PC-3 (cell line): Measurements from ENCODE around the gene ARMC12. TPM values are rescaled to one million over a fixed set of nuclear protein-coding genes. Genes with fewer than 3 reads are reported as not detected.

Source experiments
- ATAC-seq: fragments of 200-7000 bp; cut with Tn5 transposase; 2 replicates; pipeline ENCODE4 v1.9.1; 2020; ENCODE audit warnings: mild to moderate bottlenecking, moderate library complexity
- BruUV-seq: library from RNA; stranded (reverse); fragments of 400-500 nt; replicated peaks from 2 replicates; lab custom pipeline; 2021; lab: Mats Ljungman, UMichigan
- CTCF ChIA-PET: fragments of 300-600 bp; sonication (Branson Sonifier 250); formaldehyde crosslinking; loops from one replicate; lab custom pipeline; 2022; ENCODE audit warnings: antibody characterized with exemption; lab: Charles Lee
- POLR2A ChIA-PET: fragments of 300-600 bp; sonication (Branson Sonifier 250); formaldehyde crosslinking; loops from one replicate; lab custom pipeline; 2022; ENCODE audit warnings: antibody characterized with exemption; ENCODE audit not compliant: unreplicated experiment; lab: Charles Lee
- DNase-seq: peaks from one replicate; pipeline ENCODE4 v3.0.0-alpha.2; 2015
- H2AFZ ChIP-seq: fragments of 300-600 bp; sonication (generic); 2 replicates; pipeline ENCODE4 v1.6.0; 2016; ENCODE audit warnings: antibody characterized with exemption, low read length
- H3F3A ChIP-seq: fragments of 300-600 bp; sonication (generic); one replicate; pipeline ENCODE4 v1.6.0; 2017; ENCODE audit warnings: antibody characterized with exemption, low read length, control low read depth, mild to moderate bottlenecking; ENCODE audit not compliant: unreplicated experiment
- H3K27ac ChIP-seq: fragments of 300-600 bp; sonication (generic); 2 replicates; pipeline ENCODE4 v1.5.1; 2016; ENCODE audit warnings: mild to moderate bottlenecking, low read length
- H3K27me3 ChIP-seq: fragments of 300-600 bp; sonication (generic); 2 replicates; pipeline ENCODE4 v1.6.1; 2016; ENCODE audit warnings: low read length, mixed read lengths
- H3K36me3 ChIP-seq: fragments of 300-600 bp; sonication (generic); 2 replicates; pipeline ENCODE4 v1.6.1; 2016; ENCODE audit warnings: low read depth, mixed run types, low read length, mixed read lengths
- H3K4me1 ChIP-seq: fragments of 300-600 bp; sonication (generic); 2 replicates; pipeline ENCODE4 v1.5.1; 2016; ENCODE audit warnings: low read length; ENCODE audit not compliant: insufficient read depth
- H3K4me2 ChIP-seq: fragments of 300-600 bp; sonication (generic); 2 replicates; pipeline ENCODE4 v1.6.0; 2016; ENCODE audit warnings: low read length
- H3K4me3 ChIP-seq: fragments of 300-600 bp; sonication (generic); 2 replicates; pipeline ENCODE4 v1.5.1; 2016; ENCODE audit warnings: mild to moderate bottlenecking, low read length, mixed read lengths
- H3K79me2 ChIP-seq: fragments of 300-600 bp; sonication (generic); 2 replicates; pipeline ENCODE4 v1.6.1; 2017; ENCODE audit warnings: low read length, mixed read lengths
- H3K9ac ChIP-seq: fragments of 300-600 bp; sonication (generic); 2 replicates; pipeline ENCODE4 v1.6.0; 2016; ENCODE audit warnings: mild to moderate bottlenecking, low read length
- H3K9me2 ChIP-seq: fragments of 300-600 bp; sonication (generic); replicated peaks from 2 replicates; pipeline ENCODE4 v1.6.1; 2016; ENCODE audit warnings: mixed run types, low read length, mixed read lengths
- H3K9me3 ChIP-seq: fragments of 300-600 bp; sonication (generic); 2 replicates; pipeline ENCODE4 v1.6.1; 2016; ENCODE audit warnings: low read length, mixed read lengths
- H4K20me1 ChIP-seq: fragments of 300-600 bp; sonication (generic); 2 replicates; pipeline ENCODE4 v1.6.1; 2016; ENCODE audit warnings: low read length, mixed read lengths
- CTCF ChIP-seq: fragments of 300-600 bp; sonication (generic); conservative IDR thresholded peaks from 2 replicates; pipeline ENCODE4 v1.5.1; 2017; ENCODE audit warnings: antibody characterized with exemption, low read depth, mild to moderate bottlenecking, low read length
- EZH2 ChIP-seq: fragments of 300-600 bp; sonication (generic); IDR thresholded peaks from one replicate; pipeline ENCODE4 v1.6.1; 2017; ENCODE audit warnings: antibody characterized with exemption, mild to moderate bottlenecking, low read length; ENCODE audit not compliant: unreplicated experiment
- EZH2phosphoT487 ChIP-seq: fragments of 300-600 bp; sonication (generic); IDR thresholded peaks from 2 replicates; pipeline ENCODE4 v1.6.1; 2018; ENCODE audit warnings: mild to moderate bottlenecking, antibody characterized with exemption, low read length, borderline replicate concordance
- intact Hi-C: fragments of 100-400 bp; cut with micrococcal nuclease; formaldehyde crosslinking; loops from 2 replicates; pipeline ENCODE4 v1.9.0; 2023
- total RNA-seq: library from RNA; depleted of rRNA; stranded (reverse); fragments of >200 nt; gene quantifications from 2 replicates; pipeline ENCODE4 v1.2.3, GENCODE V29; 2014

Gene ARMC12
- total RNA-seq, 1 experiment from 2014 or later = not detected

GRCh38 chr6:35769211-35769610 lies 32.4 kb downstream of the ARMC12 start:
- CTCF ChIA-PET = no interaction called here
- no peaks in the 10 kb centered on the region for H4K20me1 ChIP-seq
- H3K4me1 ChIP-seq = no peaks in the 10 kb centered on the region
- no peaks in the 10 kb centered on the region for H3K36me3 ChIP-seq
- no peak overlapping the region for H3K27ac ChIP-seq
- no peak overlapping the region for H2AFZ ChIP-seq
- no peaks in the 10 kb centered on the region for H3K9me2 ChIP-seq
- no peak overlapping the region for H3K4me2 ChIP-seq
- TF ChIP-seq EZH2 = no peak
- no peak for TF ChIP-seq CTCF
- TF ChIP-seq EZH2phosphoT487 = no peak
- H3F3A ChIP-seq = no peaks in the 10 kb centered on the region
- no peak overlapping the region for H3K9ac ChIP-seq
- no TSS peak for BruUV-seq
- ATAC-seq (no peak), DNase-seq (no peak)
- H3K79me2 ChIP-seq = no peaks in the 10 kb centered on the region
- peaks cover 13% of the 10 kb centered on the region for H3K27me3 ChIP-seq
- intact Hi-C loops = no loop called here
- POLR2A ChIA-PET = interaction anchor here (0.6 kb wide), 1 partner anchor 163 kb away, joined by 3 read pairs; no protein-coding TSS in a partner anchor
- no peaks in the 10 kb centered on the region for H3K9me3 ChIP-seq
- H3K4me3 ChIP-seq = no peak overlapping the region

- no TSS peak for BruUV-seq
- no peak for ATAC-seq
Observed at GRCh38 chr6:35771343-35771627, 34.5 kb downstream of the ARMC12 start.

More at GRCh38 chr6:35771343-35771627, 34.5 kb downstream of the ARMC12 start:
- CTCF ChIA-PET = no interaction called here
- no peak overlapping the region for H3K9ac ChIP-seq
- no peaks in the 10 kb centered on the region for H3K4me1 ChIP-seq
- no peaks in the 10 kb centered on the region for H3F3A ChIP-seq
- H3K27ac ChIP-seq = no peak overlapping the region
- no peaks in the 10 kb centered on the region for H4K20me1 ChIP-seq
- no peak overlapping the region for H3K4me2 ChIP-seq
- TF ChIP-seq CTCF = no peak
- no peak for TF ChIP-seq EZH2phosphoT487
- no peak for TF ChIP-seq EZH2
- no peaks in the 10 kb centered on the region for H3K36me3 ChIP-seq
- H3K79me2 ChIP-seq = no peaks in the 10 kb centered on the region
- no peaks in the 10 kb centered on the region for H3K9me2 ChIP-seq
- POLR2A ChIA-PET = no interaction called here
- H3K27me3 ChIP-seq = no peaks in the 10 kb centered on the region; the same call in 1 of the 2 replicates
- no peak for DNase-seq
- H2AFZ ChIP-seq = no peak overlapping the region
- no peaks in the 10 kb centered on the region for H3K9me3 ChIP-seq
- intact Hi-C loops = no loop called here
- no peak overlapping the region for H3K4me3 ChIP-seq
